GF-D8 (cell line): ENCODE measurements around the gene AGL.
"Not testable (repeated sequence)": the region's sequence is repeated elsewhere in the genome, so short reads cannot be mapped to it uniquely, and the experiment has no call there.

Experiments used
- DNase-seq: peaks from one replicate; lab custom pipeline; 2025; lab: John Stamatoyannopoulos, UW

AGL gene

DNA sequence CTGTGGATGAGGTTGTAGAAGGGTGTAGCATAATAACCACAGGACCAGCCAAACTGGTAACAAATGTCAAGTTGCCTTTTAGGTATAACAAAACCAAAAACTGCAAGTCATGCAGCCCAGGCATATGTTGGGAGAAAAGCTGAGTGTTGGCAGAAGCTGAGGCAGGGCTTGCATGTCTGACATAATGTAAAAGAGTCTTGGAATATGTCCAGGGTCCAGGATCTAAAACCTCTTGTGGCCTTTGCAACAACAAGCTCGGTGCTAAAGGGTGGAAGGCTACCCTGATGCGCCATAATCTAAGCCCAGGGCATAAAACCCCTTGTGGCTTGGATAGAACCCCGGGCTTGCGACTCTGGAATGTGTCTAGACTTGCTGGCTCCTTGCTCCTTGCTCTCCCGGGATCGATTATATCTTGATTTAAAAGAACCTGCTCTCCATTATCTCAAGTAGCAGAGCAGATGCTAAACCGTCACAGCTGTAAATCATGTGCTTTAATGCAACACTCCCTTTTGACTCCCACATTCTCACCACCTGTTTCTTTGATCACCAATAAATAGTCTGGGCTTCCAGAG, 93.1 kb downstream of the AGL start:
- DNase-seq: no peak

DNA sequence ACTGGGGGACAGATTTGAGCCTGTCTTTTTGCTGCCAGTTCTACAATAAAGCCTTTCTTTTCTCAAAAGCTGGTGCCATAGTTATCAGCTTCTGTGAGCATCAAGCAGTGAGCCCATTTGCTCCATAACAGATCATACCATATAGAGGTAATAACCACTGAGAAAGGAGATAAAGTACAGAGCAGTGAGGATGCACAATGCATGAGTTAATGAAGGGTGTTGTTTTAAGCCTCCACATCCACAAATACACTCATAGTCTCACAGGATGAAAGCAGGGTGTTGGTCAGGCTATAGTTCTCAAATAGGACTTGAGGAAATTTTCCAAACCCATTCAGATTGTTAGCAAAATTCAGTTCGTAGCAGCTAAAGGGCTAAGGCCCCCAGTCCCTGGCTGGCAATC, 94.0 kb downstream of the AGL start:
- DNase-seq: no peak

DNA sequence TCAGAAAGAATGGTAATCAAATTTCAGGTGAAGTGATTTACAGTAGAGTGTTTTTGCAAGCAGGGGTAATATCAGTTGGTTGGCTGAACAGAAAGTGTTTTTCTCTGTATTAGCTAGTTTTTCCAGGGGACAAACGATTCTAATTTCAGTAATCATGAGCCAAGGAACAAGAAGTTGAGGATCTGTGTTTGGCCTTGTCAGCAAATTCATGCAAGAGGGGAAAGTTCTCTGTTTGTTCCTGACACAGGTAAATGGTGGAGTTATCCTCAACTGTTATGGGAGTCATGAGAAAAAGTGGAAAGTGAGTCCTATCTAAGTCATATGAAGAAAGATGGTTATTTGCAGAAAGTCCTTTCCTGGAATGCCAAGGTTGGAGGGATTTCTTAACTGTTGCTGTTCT, 95.0 kb downstream of the AGL start:
- no peak for DNase-seq

DNA sequence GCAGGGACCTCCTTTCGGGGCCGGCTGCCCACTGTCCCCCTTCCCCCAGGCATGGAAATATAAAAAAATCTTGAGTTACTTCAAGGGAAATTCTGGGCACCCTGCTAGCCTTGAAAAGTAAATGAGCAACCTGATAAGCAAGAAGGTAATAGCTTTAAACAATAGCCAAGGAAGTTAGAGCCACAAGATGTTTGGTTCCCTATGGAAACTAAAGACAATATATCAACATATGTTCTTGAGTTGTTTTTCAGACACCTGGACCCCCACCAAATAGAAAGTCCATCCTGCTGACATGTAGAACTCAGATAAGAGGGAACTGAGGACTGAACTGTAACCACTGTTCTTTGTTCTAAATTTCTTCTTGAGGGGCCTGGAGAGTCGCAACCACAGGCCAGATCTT, 100.3 kb downstream of the AGL start:
- no peak for DNase-seq

DNA sequence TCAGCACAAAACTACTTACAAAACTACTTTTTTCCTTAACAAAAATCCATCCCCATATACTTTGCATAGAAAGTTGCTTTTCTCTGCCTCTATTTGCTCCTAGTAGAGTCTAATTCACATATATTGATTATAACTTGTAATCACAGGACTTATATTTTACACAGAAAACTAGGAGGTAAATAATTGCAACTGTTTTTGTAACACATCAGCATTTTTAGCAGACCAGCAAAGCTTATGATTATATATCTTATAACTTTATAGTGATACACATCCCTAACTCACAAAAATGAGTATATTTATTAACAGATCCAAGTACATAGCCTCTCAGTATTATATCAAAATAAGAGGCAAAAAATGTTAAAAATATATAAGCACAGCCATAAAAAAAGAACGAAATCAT, 102.4 kb downstream of the AGL start:
- DNase-seq: no peak

DNA sequence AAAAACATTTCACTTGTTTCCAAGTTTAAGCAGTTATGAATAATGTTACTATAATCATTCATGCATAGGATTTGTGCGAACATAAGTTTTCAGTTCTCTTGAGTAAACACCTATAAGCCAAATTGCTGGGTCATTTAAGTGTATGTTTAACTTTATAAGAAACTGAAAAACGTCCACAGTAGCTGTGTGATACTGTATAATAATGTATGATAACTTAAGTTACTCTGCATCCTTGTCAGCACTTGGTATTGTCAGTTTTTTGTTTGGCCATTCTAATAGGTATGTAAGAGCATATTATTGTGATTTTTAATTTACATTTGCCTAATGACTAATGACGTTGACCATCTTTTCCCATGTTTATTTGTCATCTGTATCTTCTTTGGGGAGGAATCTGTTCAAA, 105.2 kb downstream of the AGL start:
- DNase-seq: no peak

DNA sequence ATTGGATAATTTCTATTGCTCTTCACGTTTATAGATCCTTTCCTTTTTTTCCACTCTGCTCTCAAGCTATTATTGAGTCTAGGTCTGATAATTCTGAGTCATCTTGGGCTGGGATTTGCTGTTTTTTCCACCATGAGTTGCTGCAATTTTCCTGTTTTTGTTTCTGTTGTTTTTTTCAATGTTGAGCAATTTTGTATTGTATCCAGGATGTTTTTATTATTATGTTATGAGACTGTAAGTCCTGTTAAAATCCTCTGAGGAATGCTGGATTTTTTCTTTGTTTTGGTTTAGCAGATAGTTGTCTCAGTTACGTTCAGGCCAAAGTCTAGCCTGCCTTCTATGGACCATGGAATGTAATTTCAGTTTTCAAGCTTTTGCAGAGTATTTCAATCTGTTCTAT, 106.6 kb downstream of the AGL start:
- DNase-seq: no peak

DNA sequence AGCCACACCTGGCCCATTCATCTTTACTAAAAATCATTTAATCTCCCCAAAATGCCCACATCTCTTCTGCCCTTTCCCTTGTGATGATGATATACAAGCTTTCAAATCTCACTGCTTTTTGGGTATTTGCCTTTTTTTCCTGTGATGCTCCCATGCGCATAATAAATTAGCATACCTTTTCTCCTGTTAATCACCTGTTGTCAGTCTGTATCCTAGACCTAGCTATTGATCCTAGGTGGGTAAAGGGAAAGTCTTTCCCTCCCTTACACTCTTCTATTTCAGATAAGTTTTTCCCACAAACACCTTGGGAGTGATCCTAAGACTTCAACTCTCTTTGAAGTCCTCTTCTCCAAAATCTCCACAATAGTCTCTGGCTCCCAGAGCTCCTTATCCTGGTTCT, 107.7 kb downstream of the AGL start:
- no peak for DNase-seq

DNA sequence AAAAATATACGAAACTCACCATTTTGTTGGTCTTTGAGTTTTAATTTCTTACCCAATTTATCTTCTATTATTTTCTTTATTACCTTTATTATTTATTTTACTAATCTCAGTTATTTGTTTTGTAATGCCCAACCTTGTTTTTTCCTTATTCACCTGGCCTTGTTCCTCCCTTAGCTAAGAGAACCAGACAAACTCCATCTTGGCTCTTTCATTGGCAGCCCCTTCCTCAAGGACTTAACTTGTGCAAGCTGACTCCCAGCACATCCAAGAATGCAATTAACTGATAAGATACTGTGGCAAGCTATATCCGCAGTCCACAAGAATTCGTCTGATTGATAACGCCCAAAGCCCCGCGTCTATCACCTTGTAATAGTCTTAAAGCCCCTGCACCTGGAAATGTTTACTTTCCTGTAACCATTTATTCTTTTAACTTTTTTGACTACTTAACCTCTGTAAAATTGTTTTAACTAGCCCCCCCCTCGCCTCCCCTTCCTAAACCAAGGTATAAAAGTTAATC, 109.1 kb downstream of the AGL start:
- DNase-seq: not testable (repeated sequence)

DNA sequence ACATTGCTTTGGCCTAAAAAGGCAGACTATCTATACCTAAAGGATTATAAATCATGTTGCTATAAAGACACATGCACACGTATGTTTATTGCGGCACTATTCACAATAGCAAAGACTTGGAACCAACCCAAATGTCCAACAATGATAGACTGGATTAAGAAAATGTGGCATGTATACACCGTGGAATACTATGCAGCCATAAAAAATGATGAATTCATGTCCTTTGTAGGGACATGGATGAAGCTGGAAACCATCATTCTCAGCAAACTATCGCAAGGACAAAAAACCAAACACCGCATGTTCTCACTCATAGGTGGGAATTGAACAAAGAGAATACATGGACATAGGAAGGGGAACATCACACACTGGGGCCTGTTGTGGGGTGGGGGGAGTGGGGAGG, 110.1 kb downstream of the AGL start:
- DNase-seq: not testable (repeated sequence)

DNA sequence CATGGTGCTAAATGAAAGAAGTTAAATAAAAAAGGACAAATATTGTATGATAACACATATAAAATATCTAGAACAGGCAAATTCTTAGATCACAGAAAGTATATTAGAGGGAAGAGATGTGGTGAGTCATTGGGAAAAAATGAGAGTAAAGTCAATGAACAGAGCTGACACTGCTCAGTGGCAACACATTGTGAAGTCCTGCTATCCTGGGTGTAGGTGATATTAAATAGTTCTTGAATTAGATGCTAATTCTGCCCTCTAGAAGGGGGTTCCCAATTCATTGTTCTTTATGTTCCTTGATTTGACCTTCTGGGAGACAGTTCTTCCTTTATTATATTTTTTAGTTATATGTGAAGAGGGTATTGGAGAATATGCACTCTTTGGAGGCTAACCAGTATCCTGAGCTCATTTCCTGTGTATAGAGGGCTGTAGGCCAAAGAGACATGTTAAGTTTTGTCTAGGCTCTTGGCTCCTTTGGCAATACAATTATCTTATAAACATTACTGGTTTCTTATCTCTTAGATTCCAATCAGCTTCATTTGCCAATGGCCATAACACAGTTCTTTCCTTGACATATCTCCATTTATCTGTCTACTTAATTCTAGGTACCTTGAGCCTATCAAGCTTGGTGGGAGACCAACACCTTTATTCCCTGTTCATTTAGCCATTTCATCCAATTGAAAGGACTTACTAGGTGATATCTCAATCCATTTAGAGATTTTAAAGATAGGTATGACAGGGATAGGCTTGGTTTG, 113.1 kb downstream of the AGL start:
- DNase-seq: no peak

DNA sequence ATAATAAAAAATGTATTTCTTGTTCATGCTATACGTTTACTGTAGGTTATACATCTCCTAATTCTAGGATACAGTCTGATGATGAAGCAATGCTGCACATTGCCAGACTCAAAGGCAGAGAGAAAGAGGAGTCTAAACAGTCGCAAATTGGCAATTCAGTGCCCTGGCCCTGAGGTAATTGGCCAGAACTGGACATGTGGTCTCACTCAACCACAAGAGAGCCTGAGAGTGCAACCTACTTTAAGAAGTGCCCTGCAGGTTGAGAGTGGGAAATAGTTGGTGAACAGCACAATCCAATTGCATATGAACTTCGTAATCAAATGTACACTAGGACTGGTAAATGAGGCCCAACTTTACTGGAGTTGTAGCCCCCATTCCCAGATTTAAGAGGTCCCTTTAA, 114.6 kb downstream of the AGL start:
- DNase-seq: no peak

DNA sequence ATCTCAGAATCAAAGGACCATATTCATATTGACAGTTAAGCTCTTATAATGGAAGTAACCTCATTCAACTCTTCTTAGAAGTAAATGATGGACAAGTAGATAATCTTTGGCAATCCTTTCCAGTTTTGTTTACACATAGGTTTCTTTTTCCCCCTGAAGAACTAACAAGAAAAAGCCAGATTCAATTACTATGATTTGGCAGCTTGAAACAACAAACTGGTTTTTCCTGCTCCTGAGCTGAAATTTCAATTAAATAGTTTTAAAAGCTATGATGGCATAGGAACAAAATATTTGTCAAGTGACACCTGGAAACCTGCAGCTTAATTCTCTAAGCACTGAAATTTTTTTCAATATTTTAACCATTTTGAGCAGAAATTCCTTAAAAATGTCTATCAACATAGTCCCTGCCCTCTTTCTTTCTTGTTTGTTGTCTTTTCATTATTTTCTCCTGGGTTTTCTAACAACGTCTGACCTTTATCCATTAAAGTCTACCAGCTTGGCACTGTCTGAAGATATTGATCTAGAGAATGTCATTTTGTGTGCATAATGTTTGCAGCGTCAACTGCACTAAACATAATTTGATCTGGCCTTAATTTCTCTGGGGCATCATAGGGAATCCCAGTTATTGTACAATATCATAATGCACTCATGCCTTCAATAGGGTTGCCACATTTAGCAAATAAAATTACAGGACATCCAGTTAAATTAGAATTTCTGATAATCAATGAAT, 115.7 kb downstream of the AGL start:
- DNase-seq: no peak

DNA sequence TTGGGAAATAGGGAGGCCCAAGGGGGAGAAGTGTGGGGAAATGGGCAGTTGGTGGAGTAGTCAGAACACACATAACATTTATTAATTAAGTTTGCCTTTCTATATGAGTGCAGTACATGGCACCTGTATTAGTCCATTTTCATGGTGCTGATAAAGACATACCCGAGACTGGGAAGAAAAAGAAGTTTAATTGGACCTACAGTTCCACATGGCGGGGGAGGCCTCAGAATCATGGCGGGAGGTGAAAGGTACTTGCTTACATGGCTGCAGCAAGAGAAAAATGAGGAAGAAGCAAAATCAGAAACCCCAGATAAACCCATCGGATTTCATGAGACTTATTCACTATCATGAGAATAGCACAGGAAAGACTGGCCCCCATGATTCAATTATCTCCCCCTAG, 118.1 kb downstream of the AGL start:
- DNase-seq: no peak

DNA sequence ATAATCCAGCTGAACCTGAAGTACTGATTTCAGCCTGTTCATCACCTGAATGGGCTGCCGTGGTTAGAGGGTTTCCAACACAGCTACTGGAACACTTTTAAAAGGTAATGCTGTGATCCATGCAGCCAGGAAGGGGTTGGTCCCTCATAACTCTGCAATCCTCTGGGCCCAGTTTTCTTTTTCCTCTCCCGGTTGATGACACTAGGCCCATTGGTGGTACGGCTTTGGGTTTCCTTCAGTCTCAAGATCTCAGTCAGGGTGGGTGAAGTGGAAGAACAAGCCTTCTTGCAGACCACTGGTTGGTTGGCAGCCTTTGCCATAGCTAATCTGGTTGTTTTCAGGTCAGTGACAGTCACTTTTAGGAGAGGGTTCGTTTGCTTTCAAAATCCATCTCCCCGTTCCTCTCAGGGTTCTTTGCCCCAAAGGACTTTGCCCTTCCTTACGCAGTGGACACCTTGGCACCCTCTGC, 119.1 kb downstream of the AGL start:
- no peak for DNase-seq

DNA sequence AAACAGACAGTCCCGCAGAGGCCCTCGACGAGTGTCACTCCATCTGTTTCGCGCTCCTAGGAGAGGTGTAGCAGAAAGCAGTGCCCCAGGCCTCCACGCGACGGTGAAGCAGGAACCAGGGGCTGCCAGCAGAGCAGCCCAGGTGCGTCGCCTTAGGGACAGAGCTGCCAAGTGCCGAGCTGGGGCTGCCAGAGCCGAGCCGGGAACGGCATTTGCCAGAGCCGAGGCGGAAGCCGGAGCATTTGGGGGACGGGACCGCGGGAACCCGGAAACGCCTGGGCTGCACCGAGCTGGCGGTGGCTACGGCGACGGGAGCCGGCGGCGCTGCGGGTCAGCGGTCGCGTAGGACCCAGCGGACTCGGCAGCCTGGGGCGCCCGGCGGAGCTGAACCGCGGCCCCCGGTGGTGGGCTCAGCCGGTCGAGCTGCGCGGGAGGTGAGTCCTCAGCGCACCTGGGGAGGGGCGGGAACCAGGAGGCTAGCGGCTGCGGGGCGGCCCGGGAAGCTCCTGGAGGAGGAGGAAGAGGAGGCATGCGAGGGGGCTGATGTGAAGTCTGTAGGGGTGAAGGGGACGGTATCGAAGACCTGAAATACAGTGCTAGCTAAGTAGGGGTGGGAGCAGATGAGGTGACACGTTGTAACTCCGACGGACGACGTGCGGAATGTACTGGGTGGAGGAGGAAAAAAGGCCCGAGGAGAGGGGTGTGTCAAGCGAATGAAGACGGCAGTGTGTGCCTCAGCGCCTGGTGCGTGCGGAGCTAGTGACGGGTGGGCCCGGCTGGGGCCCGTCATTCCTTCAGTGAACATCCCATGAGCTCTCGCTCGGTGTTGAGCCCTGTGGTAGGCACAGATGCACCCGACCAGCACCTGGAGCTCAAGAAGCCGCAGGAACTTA, 119.8 kb downstream of the AGL start, which contains the start of gene SLC35A3:
SLC35A3 (plus strand) TSS at position 268 of the 893 bp plus-strand sequence. CDS start 23,559 bp downstream, outside the sequence.
- DNase-seq: peak; percentile 43

DNA sequence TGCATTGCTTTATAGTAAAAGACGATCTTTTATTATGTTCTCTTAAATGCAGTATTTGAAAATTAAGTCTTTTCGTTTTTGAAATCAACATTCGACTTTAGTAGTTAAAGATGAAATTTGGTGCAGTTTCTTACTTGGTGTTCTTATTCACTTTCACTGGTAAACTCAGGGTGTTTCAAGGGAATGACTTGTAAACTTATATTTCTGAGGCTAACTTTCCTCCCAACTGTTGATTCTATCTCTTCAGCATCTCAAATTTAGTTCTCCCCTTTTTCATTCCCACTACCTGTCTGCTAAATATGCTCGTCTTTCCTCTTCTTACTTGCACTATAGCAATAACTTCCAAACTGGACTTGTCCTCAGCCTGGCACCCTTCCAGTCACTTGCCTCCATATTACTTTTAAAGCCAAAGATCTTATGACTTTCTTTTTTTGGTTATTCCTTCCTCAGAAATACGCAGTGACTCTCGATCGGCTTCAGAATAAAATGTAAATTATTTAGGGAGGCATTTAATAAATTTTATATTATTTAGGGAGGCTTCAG, 120.6 kb downstream of the AGL start:
- no peak for DNase-seq

DNA sequence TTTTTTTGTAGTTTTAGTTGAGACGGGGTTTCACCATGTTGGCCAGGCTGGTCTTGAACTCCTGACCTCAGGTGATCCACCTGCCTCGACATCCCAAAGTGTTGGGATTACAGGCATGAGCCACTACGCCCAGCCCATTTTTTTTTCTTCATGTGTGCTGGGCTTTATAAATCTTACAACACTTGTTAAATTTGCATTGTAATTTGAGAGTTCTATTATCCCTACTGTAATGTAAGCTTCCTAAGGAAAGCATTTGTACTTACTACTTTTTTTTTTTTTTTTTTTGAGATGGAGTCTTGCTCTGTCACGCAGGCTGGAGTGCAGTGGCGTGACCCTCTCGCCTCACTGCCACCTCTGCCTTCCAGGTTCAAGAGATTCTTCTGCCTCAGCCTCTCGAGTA, 121.9 kb downstream of the AGL start:
- not testable (repeated sequence) for DNase-seq
